Measurements from ENCODE around the gene RASGEF1C. TPM values are rescaled to one million over a fixed set of nuclear protein-coding genes. Genes with fewer than 3 reads are reported as not detected.

The RASGEF1C gene
- total and polyA plus RNA-seq, 8 donors, result 0.20 to 6.8 (median 0.86) TPM; not detected in 4

DNA sequence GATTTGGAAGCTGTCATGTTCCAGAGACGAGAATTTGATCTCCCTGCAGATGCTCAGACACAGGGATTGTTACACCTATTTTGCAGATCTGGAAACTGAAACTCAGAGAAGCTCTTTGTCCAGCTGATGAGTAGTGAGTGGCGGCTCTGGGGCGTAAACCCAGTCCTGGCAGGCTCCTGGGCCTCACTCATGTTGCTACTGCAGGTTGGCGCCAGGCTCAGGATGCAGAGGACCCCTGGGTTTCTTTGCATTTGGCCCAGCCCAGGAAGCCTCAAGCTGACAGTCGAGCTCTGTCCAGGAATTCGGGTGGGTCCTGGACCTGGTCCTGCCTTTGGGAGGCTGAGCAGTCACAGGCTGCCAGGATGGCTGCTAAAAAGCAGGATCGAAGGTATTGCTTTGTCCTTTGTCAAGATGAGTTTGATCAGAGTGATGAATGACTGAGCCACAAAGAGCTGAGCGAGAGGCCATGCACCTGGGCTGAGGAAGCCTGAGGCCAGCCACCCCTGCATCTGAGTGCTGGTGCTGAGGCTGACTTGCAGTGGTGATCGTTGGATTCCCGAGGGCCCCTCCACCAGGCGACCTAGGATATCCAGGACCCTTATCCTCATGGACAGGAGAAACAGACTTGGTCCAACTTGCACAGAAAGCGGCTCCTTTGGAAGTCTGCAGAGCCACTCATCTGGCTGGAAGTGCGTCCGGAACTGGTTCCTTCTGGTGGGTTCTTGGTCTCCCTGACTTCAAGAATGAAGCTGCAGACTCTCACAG is 129.1 kb downstream of the RASGEF1C start:
- TF ChIP-seq POLR2A (IDR thresholded peaks at IDR 0.05), result no peak
- no peak for TF ChIP-seq POLR2AphosphoS5 (IDR thresholded peaks at IDR 0.05)
- TF ChIP-seq, protein P1, sequence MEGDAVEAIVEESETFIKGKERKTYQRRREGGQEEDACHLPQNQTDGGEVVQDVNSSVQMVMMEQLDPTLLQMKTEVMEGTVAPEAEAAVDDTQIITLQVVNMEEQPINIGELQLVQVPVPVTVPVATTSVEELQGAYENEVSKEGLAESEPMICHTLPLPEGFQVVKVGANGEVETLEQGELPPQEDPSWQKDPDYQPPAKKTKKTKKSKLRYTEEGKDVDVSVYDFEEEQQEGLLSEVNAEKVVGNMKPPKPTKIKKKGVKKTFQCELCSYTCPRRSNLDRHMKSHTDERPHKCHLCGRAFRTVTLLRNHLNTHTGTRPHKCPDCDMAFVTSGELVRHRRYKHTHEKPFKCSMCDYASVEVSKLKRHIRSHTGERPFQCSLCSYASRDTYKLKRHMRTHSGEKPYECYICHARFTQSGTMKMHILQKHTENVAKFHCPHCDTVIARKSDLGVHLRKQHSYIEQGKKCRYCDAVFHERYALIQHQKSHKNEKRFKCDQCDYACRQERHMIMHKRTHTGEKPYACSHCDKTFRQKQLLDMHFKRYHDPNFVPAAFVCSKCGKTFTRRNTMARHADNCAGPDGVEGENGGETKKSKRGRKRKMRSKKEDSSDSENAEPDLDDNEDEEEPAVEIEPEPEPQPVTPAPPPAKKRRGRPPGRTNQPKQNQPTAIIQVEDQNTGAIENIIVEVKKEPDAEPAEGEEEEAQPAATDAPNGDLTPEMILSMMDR (IDR thresholded peaks at IDR 0.05), result no peak
- TF ChIP-seq EP300 (IDR thresholded peaks at IDR 0.05), result no peak
- intact Hi-C loops (cut with DNase I; ENCODE audit: low total_unique reads), result loop anchor here (10.0 kb wide), 1 partner anchor 165 kb away; no protein-coding TSS in a partner anchor
- WGBS, 5 donors, result 67 to 82% (median 72%) methylated on average over 10 to 14 of the region's 14 CpGs

DNA sequence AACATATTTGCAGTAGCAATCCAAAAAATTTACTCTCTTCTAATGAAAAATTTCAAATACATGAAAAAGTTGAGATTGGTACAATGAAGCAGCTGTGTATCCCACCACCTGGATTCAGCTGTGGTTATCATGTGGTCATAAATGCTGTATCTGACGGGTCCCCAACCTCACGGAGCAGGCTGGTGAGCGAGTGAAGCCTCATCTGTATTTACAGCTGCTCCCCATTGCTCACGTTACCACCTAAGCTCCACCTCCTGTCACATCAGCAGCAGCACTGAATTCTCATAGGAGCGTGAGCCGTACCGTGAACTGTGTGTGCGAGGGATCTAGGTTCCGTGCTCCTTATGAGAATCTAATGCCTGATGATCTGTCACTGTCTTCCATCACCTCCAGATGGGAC is 130.7 kb downstream of the RASGEF1C start:
- TF ChIP-seq, protein P1 (IDR thresholded peaks at IDR 0.05), result no peak
- TF ChIP-seq POLR2AphosphoS5 (IDR thresholded peaks at IDR 0.05), result no peak
- TF ChIP-seq EP300 (IDR thresholded peaks at IDR 0.05), result no peak
- no peak for TF ChIP-seq POLR2A (IDR thresholded peaks at IDR 0.05)
- 79 to 88% (median 86%) methylated on average over 9 of the region's 9 CpGs for WGBS, 5 donors
- Histone ChIP-seq H3K27ac (no peak overlapping the region), H3K9me3 (no peaks in the 10 kb centered on the region), H3K4me1 (no peaks in the 10 kb centered on the region), H3K27me3 (peaks cover 0 to 15% (median 0%) of the 10 kb centered on the region in 3 donors), H3K4me3 (no peak overlapping the region), H3K36me3 (no peaks in the 10 kb centered on the region)
- intact Hi-C loops (cut with DNase I; ENCODE audit: low total_unique reads), result no loop called here
- no peak for DNase-seq

More for the DNA sequence above, 129.1 kb downstream of the RASGEF1C start:
- H3K27ac ChIP-seq, result no peak overlapping the region
- no peaks in the 10 kb centered on the region for H3K9me3 ChIP-seq
- no peaks in the 10 kb centered on the region for H3K36me3 ChIP-seq
- H3K4me1 ChIP-seq, result peaks cover 0 to 4% (median 3%) of the 10 kb centered on the region in 4 donors
- no peak for DNase-seq
- no peak overlapping the region for H3K4me3 ChIP-seq
- H3K27me3 ChIP-seq, result peaks cover 0 to 15% (median 0%) of the 10 kb centered on the region in 3 donors

DNA sequence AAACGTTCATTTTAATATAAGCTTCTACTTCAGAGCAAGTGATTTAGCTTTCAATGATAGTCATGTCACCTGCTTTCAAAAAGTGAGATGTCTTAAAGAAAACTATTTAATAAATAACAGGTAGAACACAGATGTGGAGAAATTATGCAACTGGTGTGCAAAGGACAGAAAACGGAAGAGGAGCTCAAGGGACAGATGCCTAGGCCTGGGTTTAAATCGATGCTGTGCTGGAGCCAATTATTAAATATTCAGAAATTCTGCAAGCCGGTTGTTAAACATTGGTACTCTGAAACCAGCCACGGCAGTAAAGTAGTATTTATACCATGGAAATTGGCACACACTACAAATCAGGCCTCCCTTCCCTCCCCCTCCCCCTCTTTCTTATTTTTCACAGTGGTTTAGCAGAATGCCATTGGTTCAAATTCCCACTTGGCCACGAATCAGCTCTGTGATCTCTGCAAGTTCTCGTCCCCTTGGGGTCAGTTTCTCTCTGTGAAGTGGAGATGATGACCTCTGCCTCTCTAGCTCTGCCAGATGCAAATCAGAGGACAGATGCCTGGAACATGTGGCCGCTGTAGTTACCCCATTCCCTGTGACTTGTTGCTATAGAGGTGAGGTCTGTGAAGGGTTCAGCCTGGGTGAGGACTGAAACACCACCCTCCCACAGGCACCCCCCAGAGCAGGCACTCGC is 131.3 kb downstream of the RASGEF1C start:
- Histone ChIP-seq H3K4me3 (no peak overlapping the region), H3K27ac (no peak overlapping the region), H3K36me3 (no peaks in the 10 kb centered on the region), H3K9me3 (no peaks in the 10 kb centered on the region), H3K4me1 (peaks cover 0 to under 1% (median 0%) of the 10 kb centered on the region in 4 donors), H3K27me3 (peaks cover 0 to 15% (median 0%) of the 10 kb centered on the region in 3 donors)
- DNase-seq, result no peak
- intact Hi-C loops (cut with DNase I; ENCODE audit: low total_unique reads), result no loop called here
- TF ChIP-seq, protein P1 (IDR thresholded peaks at IDR 0.05), result no peak
- TF ChIP-seq POLR2A (IDR thresholded peaks at IDR 0.05) (no peak), POLR2AphosphoS5 (IDR thresholded peaks at IDR 0.05) (no peak), EP300 (IDR thresholded peaks at IDR 0.05) (no peak)
- 83 to 89% (median 84%) methylated on average over 8 to 9 of the region's 9 CpGs for WGBS, 5 donors

DNA sequence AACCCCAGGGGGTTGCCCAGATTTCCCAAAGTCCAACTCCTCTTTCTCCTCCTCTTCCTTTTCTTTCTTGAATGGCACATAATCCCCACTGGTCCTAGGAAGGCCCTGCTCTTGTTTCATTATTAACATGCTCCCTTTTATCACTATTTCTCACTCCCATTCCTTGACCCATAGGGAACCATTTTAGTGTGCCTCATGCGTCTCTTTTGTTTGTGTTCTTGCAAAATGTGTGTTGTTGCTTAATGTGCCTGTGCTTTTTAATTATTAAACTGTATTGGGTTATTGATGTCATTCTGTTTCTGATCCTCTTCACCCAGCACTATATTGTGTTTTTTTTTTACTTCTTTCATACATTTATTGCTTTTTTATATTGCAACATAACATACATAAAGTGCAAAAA is 133.3 kb downstream of the RASGEF1C start:
- H3K36me3 ChIP-seq, result no peaks in the 10 kb centered on the region
- intact Hi-C loops (cut with DNase I; ENCODE audit: low total_unique reads), result no loop called here
- peaks cover 1 to 10% (median 9%) of the 10 kb centered on the region in 4 donors for H3K4me1 ChIP-seq
- no peak overlapping the region for H3K4me3 ChIP-seq
- no peak for TF ChIP-seq EP300 (IDR thresholded peaks at IDR 0.05)
- TF ChIP-seq, protein P1 (IDR thresholded peaks at IDR 0.05), result no peak
- TF ChIP-seq POLR2AphosphoS5 (IDR thresholded peaks at IDR 0.05), result no peak
- no peak for TF ChIP-seq POLR2A (IDR thresholded peaks at IDR 0.05)
- no peaks in the 10 kb centered on the region for H3K9me3 ChIP-seq
- peaks cover 0 to 12% (median 0%) of the 10 kb centered on the region in 3 donors for H3K27me3 ChIP-seq
- no peak for DNase-seq
- 84 to 95% (median 86%) methylated on average over 1 of the region's 1 CpG for WGBS, 5 donors
- no peak overlapping the region for H3K27ac ChIP-seq
